Neural progenitor cell (in vitro differentiated cells): Measurements from ENCODE around the gene MYO15B. TPM values are rescaled to one million over a fixed set of nuclear protein-coding genes. Genes with fewer than 3 reads are reported as not detected.
A peak's percentile ranks its signal among the peaks of the same experiment; 100 is the strongest.

Source experiments
- DNase-seq: peaks from one replicate; pipeline ENCODE4 v3.0.0-alpha.2; 2016; ENCODE audit warnings: low spot score
- H2AFZ ChIP-seq: fragments of 200-600 bp; sonication (generic); replicated peaks from 2 replicates; pipeline ENCODE4 v1.6.1; 2016; ENCODE audit warnings: antibody characterized with exemption
- H3F3A ChIP-seq: fragments of 200-600 bp; sonication (generic); 2 replicates; pipeline ENCODE4 v1.6.1; 2016; ENCODE audit warnings: antibody characterized with exemption, low read depth
- H3K27ac ChIP-seq: fragments of 200-600 bp; sonication (generic); 2 replicates; pipeline ENCODE4 v1.5.1; 2016; ENCODE audit warnings: mild to moderate bottlenecking
- H3K27me3 ChIP-seq: fragments of 200-600 bp; sonication (generic); 2 replicates; pipeline ENCODE4 v1.6.1; 2016; ENCODE audit warnings: mild to moderate bottlenecking, moderate library complexity
- H3K36me3 ChIP-seq: fragments of 200-600 bp; sonication (generic); 2 replicates; pipeline ENCODE4 v1.5.1; 2016
- H3K4me1 ChIP-seq: fragments of 200-600 bp; sonication (generic); 2 replicates; pipeline ENCODE4 v1.6.1; 2016; ENCODE audit warnings: mixed run types
- H3K4me2 ChIP-seq: fragments of 200-600 bp; sonication (generic); 2 replicates; pipeline ENCODE4 v1.6.1; 2016
- H3K4me3 ChIP-seq: fragments of 200-600 bp; sonication (generic); 2 replicates; pipeline ENCODE4 v1.5.1; 2016
- H3K79me2 ChIP-seq: fragments of 200-600 bp; sonication (generic); 2 replicates; pipeline ENCODE4 v1.6.1; 2016; ENCODE audit warnings: low read depth
- H3K9ac ChIP-seq: fragments of 200-600 bp; sonication (generic); 2 replicates; pipeline ENCODE4 v1.6.1; 2016
- H3K9me3 ChIP-seq: fragments of 200-600 bp; sonication (generic); 2 replicates; pipeline ENCODE4 v1.5.1; 2016; ENCODE audit warnings: low read depth
- H4K20me1 ChIP-seq: fragments of 200-600 bp; sonication (generic); 2 replicates; pipeline ENCODE4 v1.6.1; 2016; ENCODE audit warnings: low read depth
- H3K27ac Mint-ChIP-seq: 3 replicates; pipeline ENCODE4 v1.8.0; 2021; ENCODE audit warnings: mixed read lengths
- H3K27me3 Mint-ChIP-seq: 2 replicates; pipeline ENCODE4 v1.8.0; 2022; ENCODE audit warnings: low read depth, mild to moderate bottlenecking, inconsistent platforms, moderate library complexity, mixed read lengths; ENCODE audit not compliant: insufficient read depth
- H3K36me3 Mint-ChIP-seq: 3 replicates; pipeline ENCODE4 v1.8.0; 2021; ENCODE audit warnings: mixed read lengths
- H3K4me1 Mint-ChIP-seq: 3 replicates; pipeline ENCODE4 v1.8.0; 2021; ENCODE audit warnings: mixed read lengths
- H3K4me3 Mint-ChIP-seq: 3 replicates; pipeline ENCODE4 v1.8.0; 2021; ENCODE audit warnings: mild to moderate bottlenecking, moderate library complexity, mixed read lengths
- H3K9me3 Mint-ChIP-seq: 3 replicates; pipeline ENCODE4 v1.8.0; 2020; ENCODE audit warnings: mixed read lengths
- CTCF ChIP-seq: fragments of 200-600 bp; sonication (generic); IDR thresholded peaks from 2 replicates; pipeline ENCODE4 v1.5.1; 2017; ENCODE audit warnings: antibody characterized with exemption, mild to moderate bottlenecking
- EZH2 ChIP-seq: fragments of 200-600 bp; sonication (generic); IDR thresholded peaks from 2 replicates; pipeline ENCODE4 v1.6.1; 2017; ENCODE audit warnings: antibody characterized with exemption, mild to moderate bottlenecking, moderate library complexity
- EZH2phosphoT487 ChIP-seq: fragments of 200-600 bp; sonication (generic); IDR thresholded peaks from 2 replicates; pipeline ENCODE4 v1.6.1; 2017; ENCODE audit warnings: antibody characterized with exemption
- total RNA-seq: library from RNA; depleted of rRNA; stranded (reverse); fragments of >200 nt; gene quantifications from 2 replicates; pipeline ENCODE4 v1.2.3, GENCODE V29; 2015; ENCODE audit warnings: low replicate concordance

Gene MYO15B
- total RNA-seq, 1 donor from 2014 or later, result 10.2 TPM

GRCh38 chr17:75666959-75667790, 79.6 kb downstream of the MYO15B start, which contains the start of the genes RECQL5 and SAP30BP:
RECQL5 (minus strand) TSS chr17:75667154; CDS start chr17:75666557, 597 bp downstream.
SAP30BP (plus strand) TSS chr17:75667338; CDS start chr17:75667373, 35 bp downstream.
- peak within 1 kb of the TSS; percentile 96 for H3K9ac ChIP-seq
- no peaks in the 10 kb centered on the region for H4K20me1 ChIP-seq
- H2AFZ ChIP-seq, result peak within 1 kb of the TSS; percentile 82
- H3K4me3 ChIP-seq, result peak within 1 kb of the TSS; percentile 98
- H3K27ac ChIP-seq, result peak within 1 kb of the TSS; percentile 60
- peaks cover 15% of the 10 kb centered on the region for H3K4me1 ChIP-seq
- Mint-ChIP-seq H3K4me1 (peaks cover 19% of the 10 kb centered on the region), H3K4me3 (no peak within 1 kb of the TSS), H3K27ac (no peak within 1 kb of the TSS), H3K27me3 (no peaks in the 10 kb centered on the region), H3K9me3 (no peaks in the 10 kb centered on the region), H3K36me3 (peaks cover 6% of the 10 kb centered on the region)
- TF ChIP-seq CTCF, result no peak
- no peak for TF ChIP-seq EZH2
- no peak for TF ChIP-seq EZH2phosphoT487
- DNase-seq, result peak; percentile 99
- H3K4me2 ChIP-seq, result peak within 1 kb of the TSS; percentile 96
- H3K79me2 ChIP-seq, result peaks cover 70% of the 10 kb centered on the region
- H3F3A ChIP-seq, result peaks cover 14% of the 10 kb centered on the region
- peaks cover 11% of the 10 kb centered on the region for H3K36me3 ChIP-seq
- no peaks in the 10 kb centered on the region for H3K9me3 ChIP-seq
- H3K27me3 ChIP-seq, result no peaks in the 10 kb centered on the region

GRCh38 chr17:75667825-75668224, 80.2 kb downstream of the MYO15B start:
- Mint-ChIP-seq H3K36me3 (peaks cover 2% of the 10 kb centered on the region), H3K4me1 (peaks cover 19% of the 10 kb centered on the region), H3K4me3 (no peak overlapping the region), H3K27ac (no peak overlapping the region), H3K27me3 (no peaks in the 10 kb centered on the region), H3K9me3 (no peaks in the 10 kb centered on the region)
- Histone ChIP-seq H3K9me3 (no peaks in the 10 kb centered on the region), H3K79me2 (peaks cover 71% of the 10 kb centered on the region), H3K27me3 (no peaks in the 10 kb centered on the region), H3K4me3 (peak overlapping the region; percentile 98), H3K27ac (no peak overlapping the region), H3K4me1 (peaks cover 15% of the 10 kb centered on the region), H3F3A (peaks cover 14% of the 10 kb centered on the region), H2AFZ (no peak overlapping the region), H3K9ac (peak overlapping the region; percentile 96), H3K4me2 (peak overlapping the region; percentile 96), H4K20me1 (no peaks in the 10 kb centered on the region), H3K36me3 (peaks cover 11% of the 10 kb centered on the region)
- DNase-seq, result no peak
- TF ChIP-seq EZH2 (no peak), EZH2phosphoT487 (no peak)

- H3K36me3 ChIP-seq, result peaks cover 11% of the 10 kb centered on the region
- H3K9me3 Mint-ChIP-seq, result no peaks in the 10 kb centered on the region
- no peak for DNase-seq
- H3K4me1 Mint-ChIP-seq, result peaks cover 19% of the 10 kb centered on the region
- TF ChIP-seq CTCF, result no peak
- H3K27ac Mint-ChIP-seq, result no peak overlapping the region
- no peaks in the 10 kb centered on the region for H4K20me1 ChIP-seq
- H3K36me3 Mint-ChIP-seq, result peaks cover 2% of the 10 kb centered on the region
- no peak overlapping the region for H2AFZ ChIP-seq
- peak overlapping the region; percentile 96 for H3K4me2 ChIP-seq
- peak overlapping the region; percentile 96 for H3K9ac ChIP-seq
- H3K79me2 ChIP-seq, result peaks cover 71% of the 10 kb centered on the region
- peaks cover 15% of the 10 kb centered on the region for H3K4me1 ChIP-seq
- H3K27ac ChIP-seq, result no peak overlapping the region
- H3K27me3 ChIP-seq, result no peaks in the 10 kb centered on the region
- H3K4me3 ChIP-seq, result peak overlapping the region; percentile 98
- H3K27me3 Mint-ChIP-seq, result no peaks in the 10 kb centered on the region
- H3K9me3 ChIP-seq, result no peaks in the 10 kb centered on the region
- no peak overlapping the region for H3K4me3 Mint-ChIP-seq
- H3F3A ChIP-seq, result peaks cover 21% of the 10 kb centered on the region
These were observed 80.9 kb downstream of the MYO15B start for GRCh38 chr17:75668489-75668888.

GRCh38 chr17:75670868-75671267, 83.3 kb downstream of the MYO15B start:
- Histone ChIP-seq H3K79me2 (peaks cover 74% of the 10 kb centered on the region), H3K9ac (no peak overlapping the region), H3K9me3 (no peaks in the 10 kb centered on the region), H3K4me3 (no peak overlapping the region), H2AFZ (no peak overlapping the region), H4K20me1 (peaks cover 4% of the 10 kb centered on the region), H3K27me3 (no peaks in the 10 kb centered on the region), H3F3A (peaks cover 32% of the 10 kb centered on the region), H3K4me2 (no peak overlapping the region), H3K36me3 (peaks cover 11% of the 10 kb centered on the region), H3K4me1 (peaks cover 14% of the 10 kb centered on the region), H3K27ac (no peak overlapping the region)
- H3K36me3 Mint-ChIP-seq, result peaks cover 2% of the 10 kb centered on the region
- H3K27me3 Mint-ChIP-seq, result no peaks in the 10 kb centered on the region
- peaks cover 13% of the 10 kb centered on the region for H3K4me1 Mint-ChIP-seq
- H3K4me3 Mint-ChIP-seq, result peak overlapping the region; percentile 48
- TF ChIP-seq EZH2 (no peak), EZH2phosphoT487 (no peak), CTCF (no peak)
- no peak overlapping the region for H3K27ac Mint-ChIP-seq
- H3K9me3 Mint-ChIP-seq, result no peaks in the 10 kb centered on the region
- no peak for DNase-seq
